Embryonic facial prominence (tissue), 1 donor: Measurements from ENCODE around the gene RABGAP1L.

Experiments
- DNase-seq: peaks from one replicate; pipeline ENCODE4 v3.0.0-alpha.2; 2016; ENCODE audit errors: extremely low spot score

Gene RABGAP1L

DNA sequence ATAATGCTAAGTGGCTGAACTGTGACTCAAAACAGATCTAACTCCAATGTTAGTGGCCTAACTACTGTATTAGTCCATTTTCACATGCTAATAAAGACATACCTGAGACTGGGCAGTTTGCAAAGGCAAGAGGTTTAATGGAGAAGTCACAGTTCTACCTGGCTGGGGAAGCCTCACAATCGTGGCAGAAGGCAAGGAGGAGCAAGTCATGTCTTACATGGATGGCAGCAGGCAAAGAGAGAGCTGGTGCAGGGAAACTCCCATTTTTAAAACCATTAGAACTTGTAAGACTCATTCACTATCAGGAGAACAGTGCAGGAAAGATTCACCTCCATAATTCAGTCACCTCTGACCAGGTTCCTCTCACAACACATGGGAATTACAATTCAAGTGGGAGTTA lies 760.8 kb downstream of the RABGAP1L start:
- DNase-seq, result no peak

DNA sequence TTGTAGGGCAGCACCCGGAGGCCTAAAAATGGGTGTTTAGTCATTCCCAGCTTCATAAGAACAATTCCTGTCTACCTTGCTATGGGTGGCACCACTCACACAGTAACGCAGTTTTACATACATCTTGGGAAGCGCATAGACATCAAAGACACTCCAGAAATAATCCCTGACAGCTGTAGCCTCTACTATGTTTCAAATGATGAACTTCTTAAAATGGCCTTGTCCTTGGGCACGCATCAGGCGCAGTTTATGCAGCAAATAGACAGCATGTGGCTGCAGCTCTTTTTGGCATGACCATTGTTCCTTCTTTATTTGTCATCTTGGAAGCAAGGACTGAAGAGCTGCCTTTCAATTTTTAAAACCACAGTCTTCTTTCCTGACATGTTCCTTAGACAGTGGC lies 762.8 kb downstream of the RABGAP1L start:
- DNase-seq, result no peak

DNA sequence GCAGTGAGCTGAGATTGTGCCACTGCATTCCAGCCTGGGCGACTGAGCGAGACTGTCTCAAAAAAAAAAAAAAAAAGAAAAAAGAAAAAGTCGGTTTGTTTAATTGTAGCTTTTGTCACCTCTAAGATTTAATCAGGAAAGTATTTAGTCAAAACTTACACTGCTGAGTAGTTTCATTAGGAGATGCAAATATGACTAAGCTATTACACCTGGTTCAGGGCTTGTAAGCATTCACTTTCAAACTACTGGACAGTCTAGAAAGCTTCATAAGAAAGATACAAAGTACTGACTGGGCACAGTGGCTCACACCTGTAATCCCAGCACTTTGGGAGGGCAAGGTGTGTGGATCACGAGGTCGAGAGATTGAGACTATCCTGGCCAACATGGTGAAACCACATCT lies 764.5 kb downstream of the RABGAP1L start:
- DNase-seq, result no peak

DNA sequence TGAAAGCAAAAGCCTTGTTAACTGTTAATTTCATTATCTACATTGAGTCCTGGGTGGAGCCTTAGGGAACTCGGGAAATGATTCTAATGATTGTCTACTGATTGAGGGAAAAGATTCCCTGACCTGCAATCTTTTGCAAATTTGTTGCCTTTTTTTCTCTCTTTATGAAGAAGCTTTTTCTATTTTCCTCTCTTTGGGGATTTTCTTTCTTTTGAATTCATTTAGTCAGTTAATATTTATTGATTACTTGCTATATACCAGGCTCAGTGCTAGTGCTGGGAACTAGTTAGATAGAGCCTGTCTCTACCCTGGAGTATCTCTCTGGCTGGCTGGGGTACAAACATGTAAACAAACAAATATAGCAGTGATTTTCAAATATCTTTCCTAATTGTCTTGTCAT lies 769.2 kb downstream of the RABGAP1L start:
- DNase-seq, result no peak

DNA sequence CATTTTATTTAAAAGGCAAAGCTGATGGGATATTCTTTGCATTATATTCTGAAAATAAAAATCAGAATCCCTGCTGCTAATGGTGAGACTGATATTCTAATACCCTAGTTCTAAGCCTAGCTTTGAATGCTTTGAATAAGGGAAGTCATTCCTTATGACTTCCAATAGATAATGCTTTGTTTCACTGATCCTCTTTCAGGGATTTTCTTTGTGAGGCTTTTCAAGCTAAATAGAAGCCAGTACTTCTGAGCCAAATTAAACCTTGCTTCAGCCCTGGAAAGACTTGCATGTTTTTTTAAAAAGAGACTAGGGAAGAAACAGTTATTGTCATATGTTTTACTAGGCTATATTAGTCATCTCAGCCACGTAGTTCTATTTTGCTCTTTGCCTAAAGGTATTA lies 771.9 kb downstream of the RABGAP1L start:
- DNase-seq, result no peak

DNA sequence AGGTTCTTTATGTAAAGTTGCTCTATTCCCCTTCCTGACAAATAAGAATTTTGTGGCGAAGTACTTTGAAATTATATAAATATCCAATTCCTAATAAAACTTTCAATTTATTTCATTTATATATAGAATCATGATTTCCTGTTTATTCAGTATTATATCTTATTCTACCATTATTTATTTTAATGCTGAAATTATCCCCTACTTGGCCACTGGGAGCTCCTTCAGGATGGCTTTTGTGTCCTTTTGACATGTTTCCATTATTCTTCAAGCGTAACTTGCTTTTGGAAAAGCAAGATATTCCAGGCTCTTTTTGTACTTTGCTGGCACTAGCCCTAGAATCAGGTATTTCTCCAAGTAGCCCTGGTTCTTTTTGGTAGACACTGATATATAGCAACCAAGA lies 773.3 kb downstream of the RABGAP1L start:
- DNase-seq, result no peak

DNA sequence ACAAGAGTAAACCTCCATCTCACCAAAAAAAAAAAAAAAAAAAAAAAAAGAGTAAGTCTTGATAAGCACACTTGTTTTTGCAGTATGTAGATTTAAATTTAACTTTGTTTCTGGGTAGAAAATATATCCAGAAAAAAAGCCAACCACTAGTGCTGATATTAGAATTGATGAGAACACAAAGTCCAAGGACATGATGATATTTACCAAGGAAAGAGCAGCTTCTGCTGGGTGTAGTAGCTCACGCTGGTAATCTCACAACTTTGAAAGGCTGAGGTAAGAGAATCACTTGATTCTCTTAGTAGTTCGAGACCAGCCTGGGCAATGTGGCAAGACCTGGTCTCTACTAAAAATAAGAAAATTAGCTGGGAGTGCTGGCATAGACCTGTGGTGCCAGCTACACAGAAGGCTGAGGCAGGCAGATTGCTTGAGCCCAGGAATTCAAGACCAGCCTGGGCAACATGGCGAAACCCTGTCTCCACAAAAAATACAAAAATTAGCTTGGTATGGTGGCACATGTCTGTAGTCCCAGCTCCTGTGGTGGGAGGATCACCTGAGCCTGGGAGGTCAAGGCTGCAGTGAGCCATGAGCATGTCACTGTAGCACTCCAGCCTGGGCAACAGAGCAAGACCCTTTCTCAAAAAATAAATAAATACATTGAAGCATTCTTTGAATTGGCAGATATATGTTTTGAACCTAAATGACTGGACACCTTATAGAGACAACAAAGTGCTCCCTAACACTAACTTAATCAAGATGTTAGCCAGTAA lies 776.8 kb downstream of the RABGAP1L start:
- no peak for DNase-seq

DNA sequence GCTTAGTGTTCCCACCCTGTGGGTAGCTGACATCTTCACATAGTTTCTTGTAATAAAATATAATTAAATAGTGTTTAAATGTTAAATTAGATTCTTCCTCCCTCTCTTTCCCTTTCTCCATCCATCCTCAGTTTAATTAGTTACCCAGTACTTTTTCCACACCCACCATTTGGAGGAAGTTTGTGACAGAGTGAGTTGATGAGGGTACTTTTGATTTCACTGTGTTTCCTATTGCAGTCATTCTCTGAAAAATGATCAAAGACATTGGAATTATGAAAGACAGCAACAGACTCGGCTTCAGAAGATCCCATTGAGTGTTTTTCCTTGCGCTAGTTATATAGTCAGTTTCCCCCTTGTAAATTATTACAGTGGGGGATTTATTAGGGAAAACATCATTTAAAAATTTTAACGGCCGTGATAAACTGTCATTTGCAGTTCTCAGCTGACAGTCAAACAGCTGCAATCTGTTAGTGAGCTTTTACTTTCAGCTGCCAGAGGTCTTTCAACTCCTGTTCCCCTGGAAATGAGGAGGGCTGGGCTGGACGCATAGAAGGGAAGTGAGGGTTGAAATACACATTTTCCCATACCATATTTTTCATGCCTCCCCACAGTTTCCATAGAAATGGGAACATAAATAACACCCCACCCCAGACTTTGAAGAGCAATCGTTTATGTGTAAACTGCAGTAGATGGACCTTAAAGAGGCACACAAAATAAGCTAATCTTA lies 779.1 kb downstream of the RABGAP1L start:
- DNase-seq, result peak; percentile 11

DNA sequence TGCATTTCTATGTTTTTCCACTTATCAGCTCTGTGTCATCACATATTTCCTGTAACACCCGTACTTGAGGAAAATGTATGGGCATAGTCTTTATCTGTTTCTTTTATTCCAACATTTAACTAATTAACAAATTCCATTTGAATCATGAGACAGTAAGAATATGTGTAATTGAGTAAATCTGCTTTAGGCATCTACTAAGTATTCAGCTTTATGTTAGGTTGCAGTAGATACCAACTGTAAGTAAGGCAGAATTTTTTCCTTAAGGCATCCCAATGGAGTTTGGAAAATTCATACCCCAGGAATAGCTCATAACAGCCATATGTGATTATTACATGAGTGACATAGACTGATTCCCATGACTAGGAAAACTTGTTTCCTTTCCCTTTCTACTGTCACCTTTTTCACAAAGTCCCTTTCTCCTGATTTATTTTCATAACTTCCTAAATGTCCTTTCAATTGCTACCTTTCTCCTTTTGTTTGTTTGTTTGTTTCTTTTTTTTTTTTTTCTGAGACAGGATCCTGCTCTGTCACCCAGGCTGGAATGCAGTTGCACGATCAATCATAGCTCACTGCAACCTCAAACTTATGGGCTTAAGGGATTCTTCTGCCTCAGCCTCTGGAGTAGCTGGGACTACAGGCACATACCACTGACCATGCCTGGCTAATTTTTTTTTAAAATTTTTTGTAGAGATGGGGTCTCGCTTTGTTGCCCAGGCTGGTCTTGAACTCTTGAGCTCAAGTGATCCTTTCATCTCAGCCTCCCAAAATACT lies 780.6 kb downstream of the RABGAP1L start:
- no peak for DNase-seq

DNA sequence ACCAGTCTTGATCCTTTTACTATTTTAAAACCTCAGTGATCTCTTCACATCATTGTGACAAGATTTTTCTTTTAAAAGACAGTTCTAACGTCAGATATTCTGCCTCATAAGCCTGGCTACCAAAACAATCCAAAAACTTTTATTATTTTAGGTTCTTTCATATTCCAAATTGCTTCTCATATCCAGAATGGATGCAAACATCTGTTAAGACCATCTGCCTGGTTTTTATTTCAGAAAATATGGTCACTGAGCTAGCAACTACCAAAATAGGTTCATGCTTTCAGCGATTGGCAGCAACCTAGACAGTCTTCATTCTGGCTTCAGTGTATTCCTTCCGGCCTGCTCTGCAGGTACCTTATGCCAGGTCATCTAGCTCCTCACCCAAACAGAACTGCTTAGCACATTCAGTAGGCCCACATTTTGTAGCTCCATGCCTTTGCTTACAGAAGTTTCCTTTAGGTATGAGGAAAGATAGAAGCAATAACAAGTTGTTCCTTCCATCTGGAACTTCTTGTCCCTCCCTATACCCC lies 781.4 kb downstream of the RABGAP1L start:
- no peak for DNase-seq

DNA sequence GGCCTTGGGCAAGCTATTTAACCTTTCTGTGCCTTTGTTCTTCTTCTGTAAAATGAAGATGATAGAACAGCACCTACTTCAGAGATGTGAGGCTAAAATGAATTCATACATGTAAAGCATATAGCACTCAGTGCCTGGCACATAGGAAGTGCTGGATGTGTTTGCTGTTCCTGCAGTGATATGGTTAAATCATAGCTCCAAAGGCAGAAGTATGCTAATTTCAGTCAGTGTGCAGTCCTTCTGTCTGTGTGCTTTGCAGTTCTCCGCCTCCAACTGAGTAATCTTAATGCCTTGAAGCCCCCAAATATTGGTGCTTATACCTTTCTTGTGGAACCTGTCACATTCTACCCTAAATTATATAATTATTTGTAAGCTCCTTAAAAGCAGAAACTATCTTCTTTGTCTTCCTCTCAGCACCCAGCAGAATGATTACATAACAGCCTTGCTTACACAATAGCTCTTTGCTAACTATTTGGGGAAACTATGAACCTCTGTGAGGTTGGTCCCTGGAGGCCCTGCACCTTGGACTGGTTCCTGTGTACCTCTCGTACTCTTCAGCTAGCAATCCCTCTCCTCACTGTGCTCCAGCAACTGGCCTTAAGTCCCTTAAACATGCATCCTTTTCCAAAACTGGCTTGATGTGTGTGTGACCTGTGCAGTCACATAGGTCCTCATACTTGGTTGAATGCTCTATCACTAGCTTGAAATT lies 783.4 kb downstream of the RABGAP1L start:
- no peak for DNase-seq

DNA sequence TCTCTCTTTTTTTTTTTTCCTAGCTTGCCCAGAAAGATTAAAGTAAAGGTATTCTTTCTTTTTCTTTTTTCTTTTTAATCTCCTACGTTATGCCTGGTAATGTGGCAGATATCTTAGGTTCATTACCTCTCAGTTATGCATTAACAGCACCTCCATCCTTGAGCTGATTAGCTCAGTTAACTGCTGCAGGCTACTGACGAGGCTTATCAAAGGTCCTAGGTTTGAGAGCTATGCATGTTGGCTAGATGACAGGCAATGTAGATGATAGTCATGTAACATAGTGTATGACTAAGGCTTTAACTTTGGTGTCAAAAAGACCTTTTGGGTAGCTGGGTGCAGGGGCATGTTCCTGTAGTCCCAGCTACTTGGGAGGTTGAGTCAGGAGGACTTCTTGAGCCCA lies 786.7 kb downstream of the RABGAP1L start:
- DNase-seq, result no peak

DNA sequence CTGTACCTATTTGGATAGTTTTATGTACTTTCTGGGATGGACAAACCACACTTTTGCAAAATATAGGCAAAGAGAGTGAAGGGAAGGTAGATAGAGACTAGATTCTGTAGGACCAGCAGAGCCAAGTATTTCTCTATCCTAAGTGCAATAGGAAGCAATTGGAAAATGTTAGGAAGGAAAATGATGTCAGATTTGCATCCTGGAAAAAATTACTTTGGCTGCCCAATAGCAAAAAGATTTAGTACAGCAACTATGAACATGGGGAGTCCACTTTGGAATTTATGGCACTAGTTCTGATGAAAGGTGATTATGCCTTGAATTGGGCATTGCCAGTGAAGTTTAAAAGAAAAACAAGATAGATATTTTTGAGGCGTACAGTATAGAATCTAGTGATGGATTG lies 789.7 kb downstream of the RABGAP1L start:
- DNase-seq, result no peak

DNA sequence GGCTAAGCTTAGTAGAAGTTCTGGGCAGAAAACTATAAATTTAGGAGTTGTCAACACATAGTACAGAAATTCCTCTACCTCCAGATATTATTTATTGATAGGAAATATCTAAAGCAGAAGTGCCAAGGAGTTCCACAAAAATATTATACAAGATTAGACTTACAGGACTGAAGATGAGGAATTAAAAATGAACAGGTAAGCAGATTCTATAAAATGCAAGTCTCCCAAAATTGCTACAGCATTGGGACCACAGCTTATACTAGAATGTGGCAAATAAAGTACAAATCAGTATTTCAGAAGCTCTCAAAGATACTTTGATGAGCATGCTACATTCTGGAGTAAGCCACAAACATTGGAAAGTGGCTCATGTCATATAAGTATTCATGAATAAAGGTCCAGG lies 790.3 kb downstream of the RABGAP1L start:
- DNase-seq, result no peak

DNA sequence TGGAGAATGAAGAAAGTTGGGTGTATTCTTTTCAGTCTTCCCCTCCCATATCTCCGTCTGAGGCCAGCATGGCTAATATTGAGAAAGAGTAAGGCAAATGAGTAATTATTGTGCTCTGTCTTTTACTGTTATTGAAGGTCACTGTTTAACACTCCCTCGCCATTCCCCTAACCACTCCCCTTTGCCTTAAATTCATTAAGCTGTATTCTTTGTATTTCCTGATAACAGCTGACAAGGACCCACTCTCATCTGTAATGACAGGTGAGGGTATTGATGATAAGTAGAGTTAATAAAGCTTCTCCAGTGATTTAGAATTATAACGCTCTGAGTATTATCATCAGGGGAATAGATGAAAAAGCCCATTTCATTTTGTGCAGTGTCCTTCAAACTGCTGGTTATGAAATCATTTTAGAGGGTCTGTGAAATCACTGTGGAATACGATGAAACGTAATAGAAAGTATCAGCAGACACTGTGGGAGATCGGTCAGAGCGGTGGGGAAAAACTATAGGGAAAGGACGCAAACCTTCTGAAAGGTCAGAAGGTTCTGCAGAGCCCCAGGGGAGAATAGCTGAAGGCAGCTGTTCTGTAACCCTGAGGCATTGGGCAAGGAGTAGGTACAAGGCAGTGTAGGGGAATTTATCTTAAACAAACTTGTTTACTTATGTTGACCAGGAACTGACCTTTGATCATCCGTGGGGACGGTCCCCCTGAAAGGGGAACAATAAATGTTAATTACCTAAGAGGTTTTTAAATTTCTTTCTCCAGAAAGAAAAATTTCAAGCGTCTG lies 794.2 kb downstream of the RABGAP1L start:
- no peak for DNase-seq

DNA sequence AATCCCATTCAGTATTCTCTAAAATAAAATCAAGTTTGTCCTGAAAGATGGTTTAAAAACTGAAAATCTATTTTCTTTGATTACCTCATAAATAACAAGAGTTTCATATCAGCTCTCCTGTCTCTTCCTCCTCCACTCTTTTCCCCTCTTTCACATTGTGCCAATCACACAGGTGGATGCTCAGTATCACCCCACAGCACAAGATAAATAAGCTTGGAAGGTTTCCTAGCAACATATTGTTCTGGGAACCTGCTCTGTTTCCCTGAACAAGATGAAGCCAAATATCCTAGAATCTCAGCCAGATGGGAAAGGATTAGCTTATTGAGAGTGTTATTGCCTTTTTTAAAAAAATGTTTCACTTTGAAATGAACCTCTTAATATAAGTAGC lies 794.7 kb downstream of the RABGAP1L start:
- DNase-seq, result no peak

DNA sequence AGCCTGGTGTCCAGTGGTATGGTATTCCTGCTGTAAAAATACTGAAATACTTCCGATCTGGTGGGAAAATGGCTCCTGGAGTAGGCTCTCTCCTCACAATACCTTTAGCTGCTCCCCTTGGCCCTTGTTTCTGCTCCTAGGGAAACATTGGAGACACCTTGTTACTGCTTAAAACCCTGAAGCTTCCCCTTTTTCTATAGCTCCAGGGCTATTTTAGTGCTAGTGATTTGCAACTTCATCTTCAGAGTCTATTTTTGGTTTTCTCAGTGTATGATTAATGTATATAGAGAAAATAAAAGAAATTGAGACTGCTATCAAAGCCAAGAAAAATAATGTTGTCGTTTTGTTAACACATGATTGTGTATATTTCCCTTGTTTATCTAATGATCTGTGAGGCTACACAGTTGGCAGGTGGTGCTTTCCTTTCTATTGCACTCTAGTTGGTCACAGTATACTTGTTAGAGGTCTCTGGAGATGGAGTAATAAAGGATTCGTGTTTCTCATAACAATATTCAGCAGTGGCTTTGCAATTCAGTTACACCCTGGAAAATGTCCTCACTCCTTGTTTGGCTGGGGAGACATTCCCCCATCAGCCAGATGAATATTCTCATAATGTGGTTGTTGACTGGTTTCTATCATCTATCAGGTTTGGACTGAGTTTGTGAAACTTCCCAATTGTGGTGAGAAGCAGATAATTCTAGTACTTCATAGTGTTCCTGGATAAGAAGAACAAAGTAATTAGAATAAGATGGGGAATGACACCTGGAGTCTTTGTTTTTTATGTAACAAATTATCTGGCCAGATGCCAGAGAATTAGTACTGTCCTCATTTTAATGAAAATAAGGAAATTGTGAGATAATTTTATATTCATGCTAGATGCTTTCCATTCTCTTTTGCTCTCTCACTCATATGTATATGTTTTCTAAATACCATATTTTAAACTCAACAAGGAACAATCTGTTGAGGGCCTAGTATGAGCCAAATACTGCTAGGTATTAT lies 795.6 kb downstream of the RABGAP1L start:
- DNase-seq, result no peak

DNA sequence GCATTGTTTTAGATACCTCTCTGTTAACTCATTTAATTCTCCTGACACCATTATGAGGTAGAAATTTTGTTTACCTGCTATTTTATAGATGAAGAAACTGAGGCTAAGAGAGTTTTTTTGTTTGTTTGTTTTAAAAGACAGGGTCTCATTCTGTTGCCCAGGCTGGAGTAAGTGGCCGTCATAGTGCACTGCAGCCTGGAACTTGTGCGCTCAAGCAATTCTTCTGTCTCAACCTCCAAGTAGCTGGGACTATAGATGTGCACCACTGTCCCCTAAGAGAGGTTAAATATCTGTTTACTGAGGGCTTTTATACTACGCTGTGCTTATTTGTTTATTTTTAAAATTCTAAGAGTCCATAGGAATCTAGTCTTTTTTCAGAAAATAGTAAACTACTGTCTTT lies 796.8 kb downstream of the RABGAP1L start:
- no peak for DNase-seq

DNA sequence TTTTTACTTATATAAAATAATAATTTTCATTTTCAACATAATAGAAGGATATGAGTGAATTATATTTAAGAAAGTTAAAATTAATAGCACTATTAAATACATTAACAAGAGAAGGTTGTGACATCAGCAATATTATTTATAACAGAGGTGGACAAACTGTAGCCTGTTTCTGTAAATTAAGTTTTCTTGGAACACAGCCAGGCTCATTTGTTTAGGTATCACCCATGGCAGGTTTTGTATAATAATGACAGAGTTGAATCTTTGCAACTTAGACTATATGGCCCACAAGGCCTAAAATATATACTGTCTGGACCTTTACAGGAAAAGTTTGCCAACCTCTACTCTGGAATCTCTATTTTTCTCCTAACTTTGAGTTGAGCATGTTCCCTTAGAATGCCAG lies 797.7 kb downstream of the RABGAP1L start:
- DNase-seq, result no peak

DNA sequence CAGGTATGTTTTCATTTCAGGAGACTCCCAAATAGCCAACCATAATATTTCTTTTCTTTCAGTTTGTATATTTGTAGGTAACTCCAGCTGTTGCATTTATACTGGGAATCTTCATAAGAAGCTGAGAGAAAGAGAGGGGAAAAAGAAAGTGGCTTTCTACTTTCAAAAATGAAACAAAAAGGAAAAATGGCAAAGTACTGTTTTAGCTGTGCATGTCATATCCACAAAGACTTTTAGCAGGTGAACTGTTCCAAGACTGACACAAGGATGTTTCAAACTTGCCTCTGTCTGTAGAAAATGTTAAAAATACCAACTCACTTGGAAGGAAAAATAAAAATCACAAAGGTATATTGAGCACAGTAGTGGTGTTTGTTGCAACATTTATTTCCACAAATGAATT lies 798.5 kb downstream of the RABGAP1L start:
- no peak for DNase-seq
